Measurements from ENCODE around the gene RPL37A.

Gene RPL37A

DNA sequence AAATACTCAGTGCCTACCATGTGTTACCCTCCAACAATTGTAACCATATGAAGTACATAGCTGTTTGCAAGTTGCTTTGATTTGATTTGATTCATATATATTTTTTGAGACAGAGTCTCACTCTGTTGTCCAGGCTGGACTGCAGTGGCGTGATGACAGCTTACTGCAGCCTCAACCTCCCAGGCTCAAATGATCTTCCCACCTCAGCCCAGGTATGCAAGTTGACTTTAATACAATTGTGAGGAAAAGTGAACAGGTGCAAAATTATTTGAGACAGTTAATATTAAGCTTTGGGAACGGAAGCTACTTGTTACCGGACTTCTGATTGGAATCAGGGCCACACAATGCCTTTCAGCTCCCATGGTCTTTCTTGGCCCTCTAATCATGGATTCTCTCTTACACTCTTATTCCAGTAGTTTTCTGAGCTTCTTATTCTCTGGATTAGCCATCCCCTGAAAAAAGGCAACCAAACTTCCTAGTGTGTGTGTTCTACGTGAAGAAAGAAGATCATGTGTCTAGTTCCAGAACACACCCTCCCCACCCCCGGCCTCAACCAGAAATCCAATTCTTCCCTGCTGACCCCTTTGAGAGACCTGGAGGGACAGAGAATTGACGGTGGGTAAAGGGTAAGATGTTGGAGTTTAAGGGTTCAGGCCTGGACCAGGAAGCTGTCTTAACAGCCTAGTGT, 1.1 kb upstream of the RPL37A start:
- H2BK5ac ChIP-seq (ENCODE audit: low read length), result no peak overlapping the region
- peak overlapping the region; percentile 87 for H3K56ac ChIP-seq (ENCODE audit: low read length)
- no peak overlapping the region for H4K8ac ChIP-seq (ENCODE audit: low read depth, low read length)
- H3K4me1 ChIP-seq (ENCODE audit: control insufficient read depth, low read depth, low read length), result no peaks in the 10 kb centered on the region
- H2BK120ac ChIP-seq (ENCODE audit: low read depth, low read length), result no peak overlapping the region
- H2AK5ac ChIP-seq (ENCODE audit: low read length), result no peak overlapping the region
- peak overlapping the region; percentile 72 for H3K4me3 ChIP-seq (ENCODE audit: low read length)
- H3K79me1 ChIP-seq (ENCODE audit: low read length), result peaks cover 5% of the 10 kb centered on the region
- H2BK15ac ChIP-seq (replicated peaks; ENCODE audit: low read depth), result no peak overlapping the region
- no peaks in the 10 kb centered on the region for H3K27me3 ChIP-seq (ENCODE audit: insufficient read depth, low read length, poor library complexity)
- peaks cover 6% of the 10 kb centered on the region for H3K36me3 ChIP-seq (ENCODE audit: control insufficient read depth, insufficient read depth, low read length)
- H3K4me2 ChIP-seq (ENCODE audit: low read length), result peak overlapping the region; percentile 54
- no CpG with 5 or more reads among the region's 6 CpGs for WGBS (ENCODE audit: extremely low coverage, insufficient coverage, low lambda C conversion rate)
- no peak overlapping the region for H3K4ac ChIP-seq (ENCODE audit: low read depth, low read length)
- DNase-seq, result no peak
- H3K27ac ChIP-seq (ENCODE audit: low read depth, low read length), result no peak overlapping the region
- H4K5ac ChIP-seq (ENCODE audit: low read length), result peak overlapping the region; percentile 82
- no peak overlapping the region for H3K23ac ChIP-seq (ENCODE audit: low read length)
- H3K9ac ChIP-seq (ENCODE audit: low read length), result peak overlapping the region; percentile 79
- peaks cover 28% of the 10 kb centered on the region for H3K79me2 ChIP-seq (ENCODE audit: control insufficient read depth, insufficient read depth, low read length)
- no peak overlapping the region for H3K18ac ChIP-seq (ENCODE audit: low read length)

DNA sequence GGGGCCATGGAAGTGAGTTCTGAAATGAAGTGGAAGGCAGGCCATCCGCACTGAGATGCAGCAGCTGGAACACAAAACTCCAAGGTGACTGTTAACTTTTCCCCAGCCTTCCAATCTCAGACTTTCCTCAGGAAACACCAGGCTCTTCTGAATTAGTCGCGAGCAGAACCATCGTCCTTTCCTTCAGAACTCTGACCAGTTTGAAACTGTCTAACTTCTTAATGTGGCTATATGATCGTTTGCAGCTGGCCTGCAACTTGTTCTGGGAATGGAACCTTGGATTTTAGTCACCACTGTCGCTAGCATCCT, 620 bp upstream of the RPL37A start:
- no CpG with 5 or more reads among the region's 6 CpGs for WGBS (ENCODE audit: extremely low coverage, insufficient coverage, low lambda C conversion rate)
- H3K23ac ChIP-seq (ENCODE audit: low read length), result no peak overlapping the region
- H3K4me2 ChIP-seq (ENCODE audit: low read length), result peak overlapping the region; percentile 54
- H3K4me3 ChIP-seq (ENCODE audit: low read length), result peak overlapping the region; percentile 72
- peak overlapping the region; percentile 79 for H2AK5ac ChIP-seq (ENCODE audit: low read length)
- H2BK120ac ChIP-seq (ENCODE audit: low read depth, low read length), result no peak overlapping the region
- H4K8ac ChIP-seq (ENCODE audit: low read depth, low read length), result peak overlapping the region; percentile 78
- H3K27me3 ChIP-seq (ENCODE audit: insufficient read depth, low read length, poor library complexity), result no peaks in the 10 kb centered on the region
- H3K36me3 ChIP-seq (ENCODE audit: control insufficient read depth, insufficient read depth, low read length), result peaks cover 11% of the 10 kb centered on the region
- peak overlapping the region; percentile 66 for H3K4ac ChIP-seq (ENCODE audit: low read depth, low read length)
- peak overlapping the region; percentile 22 for H2BK5ac ChIP-seq (ENCODE audit: low read length)
- no peak for DNase-seq
- peak overlapping the region; percentile 82 for H4K5ac ChIP-seq (ENCODE audit: low read length)
- H3K9ac ChIP-seq (ENCODE audit: low read length), result peak overlapping the region; percentile 79
- no peak overlapping the region for H3K18ac ChIP-seq (ENCODE audit: low read length)
- H3K79me2 ChIP-seq (ENCODE audit: control insufficient read depth, insufficient read depth, low read length), result peaks cover 31% of the 10 kb centered on the region
- peak overlapping the region; percentile 87 for H3K56ac ChIP-seq (ENCODE audit: low read length)
- no peaks in the 10 kb centered on the region for H3K4me1 ChIP-seq (ENCODE audit: control insufficient read depth, low read depth, low read length)
- H3K79me1 ChIP-seq (ENCODE audit: low read length), result peaks cover 9% of the 10 kb centered on the region
- no peak overlapping the region for H2BK15ac ChIP-seq (replicated peaks; ENCODE audit: low read depth)
- H3K27ac ChIP-seq (ENCODE audit: low read depth, low read length), result no peak overlapping the region

DNA sequence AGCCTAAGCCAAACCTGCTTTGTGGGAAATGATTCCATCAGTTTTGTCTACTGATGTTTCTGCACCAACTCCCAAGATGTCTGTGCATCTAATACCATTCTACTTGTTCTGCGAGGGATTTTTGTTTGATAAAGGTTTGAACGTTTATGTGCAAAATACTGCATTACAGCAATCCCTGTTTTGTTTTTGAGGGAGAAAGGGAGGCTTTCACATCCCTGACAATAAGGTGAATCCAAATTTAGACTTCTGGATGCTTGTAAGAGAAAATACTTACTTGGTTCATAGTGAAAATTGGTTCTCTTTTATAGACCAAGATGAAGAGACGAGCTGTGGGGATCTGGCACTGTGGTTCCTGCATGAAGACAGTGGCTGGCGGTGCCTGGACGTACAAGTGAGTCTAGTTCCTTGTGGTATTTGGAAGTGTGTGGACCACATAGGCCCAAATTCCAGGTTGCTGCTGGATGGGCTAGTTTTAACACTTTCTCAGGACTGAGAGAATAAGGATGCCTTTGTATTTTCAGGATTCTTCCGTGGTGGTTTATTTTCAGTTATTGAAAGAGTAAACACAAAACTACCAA, 1.1 kb downstream of the RPL37A start:
- no peak for DNase-seq
- Histone ChIP-seq H3K79me2 (ENCODE audit: control insufficient read depth, insufficient read depth, low read length) (peaks cover 32% of the 10 kb centered on the region), H3K23ac (ENCODE audit: low read length) (no peak overlapping the region), H3K36me3 (ENCODE audit: control insufficient read depth, insufficient read depth, low read length) (peaks cover 19% of the 10 kb centered on the region), H3K4me2 (ENCODE audit: low read length) (peak overlapping the region; percentile 65), H3K4me3 (ENCODE audit: low read length) (peak overlapping the region; percentile 94), H3K4me1 (ENCODE audit: control insufficient read depth, low read depth, low read length) (no peaks in the 10 kb centered on the region), H3K79me1 (ENCODE audit: low read length) (peaks cover 19% of the 10 kb centered on the region), H4K5ac (ENCODE audit: low read length) (no peak overlapping the region), H2BK15ac (replicated peaks; ENCODE audit: low read depth) (no peak overlapping the region), H3K56ac (ENCODE audit: low read length) (peak overlapping the region; percentile 99), H3K27me3 (ENCODE audit: insufficient read depth, low read length, poor library complexity) (no peaks in the 10 kb centered on the region), H2BK120ac (ENCODE audit: low read depth, low read length) (no peak overlapping the region), H3K4ac (ENCODE audit: low read depth, low read length) (no peak overlapping the region), H2BK5ac (ENCODE audit: low read length) (no peak overlapping the region), H3K9ac (ENCODE audit: low read length) (peak overlapping the region; percentile 93), H3K27ac (ENCODE audit: low read depth, low read length) (no peak overlapping the region), H2AK5ac (ENCODE audit: low read length) (no peak overlapping the region), H4K8ac (ENCODE audit: low read depth, low read length) (no peak overlapping the region), H3K18ac (ENCODE audit: low read length) (no peak overlapping the region)
- WGBS (ENCODE audit: extremely low coverage, insufficient coverage, low lambda C conversion rate), result no CpG with 5 or more reads among the region's 6 CpGs

DNA sequence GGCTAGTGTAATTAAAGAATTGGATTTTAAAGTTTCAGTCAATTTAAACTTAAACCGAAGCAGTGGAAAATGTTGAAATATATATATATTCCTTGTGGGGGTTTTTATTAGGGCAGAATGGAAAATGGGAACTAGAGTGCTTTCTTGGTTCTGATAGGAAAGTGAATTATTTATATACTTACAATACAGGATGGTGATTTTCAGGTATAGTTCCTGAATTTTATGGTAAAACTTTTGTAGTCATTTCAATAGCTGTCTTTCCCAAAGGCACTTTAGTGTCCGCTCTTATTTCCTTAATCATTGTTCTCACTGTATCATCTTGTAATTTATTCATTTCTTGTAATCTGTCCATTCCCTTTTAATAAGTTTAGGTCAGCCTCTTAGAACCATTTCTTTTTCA, 1.9 kb downstream of the RPL37A start:
- H3K4ac ChIP-seq (ENCODE audit: low read depth, low read length), result no peak overlapping the region
- H3K4me2 ChIP-seq (ENCODE audit: low read length), result peak overlapping the region; percentile 65
- H3K4me1 ChIP-seq (ENCODE audit: control insufficient read depth, low read depth, low read length), result no peaks in the 10 kb centered on the region
- no peak overlapping the region for H4K5ac ChIP-seq (ENCODE audit: low read length)
- no peak overlapping the region for H4K8ac ChIP-seq (ENCODE audit: low read depth, low read length)
- H2AK5ac ChIP-seq (ENCODE audit: low read length), result no peak overlapping the region
- no peak overlapping the region for H2BK15ac ChIP-seq (replicated peaks; ENCODE audit: low read depth)
- no peak for DNase-seq
- H3K27ac ChIP-seq (ENCODE audit: low read depth, low read length), result no peak overlapping the region
- no peak overlapping the region for H3K23ac ChIP-seq (ENCODE audit: low read length)
- H3K79me2 ChIP-seq (ENCODE audit: control insufficient read depth, insufficient read depth, low read length), result peaks cover 32% of the 10 kb centered on the region
- no peak overlapping the region for H2BK120ac ChIP-seq (ENCODE audit: low read depth, low read length)
- H3K56ac ChIP-seq (ENCODE audit: low read length), result peak overlapping the region; percentile 77
- no peak overlapping the region for H2BK5ac ChIP-seq (ENCODE audit: low read length)
- H3K4me3 ChIP-seq (ENCODE audit: low read length), result no peak overlapping the region
- peaks cover 19% of the 10 kb centered on the region for H3K36me3 ChIP-seq (ENCODE audit: control insufficient read depth, insufficient read depth, low read length)
- no peaks in the 10 kb centered on the region for H3K27me3 ChIP-seq (ENCODE audit: insufficient read depth, low read length, poor library complexity)
- peak overlapping the region; percentile 93 for H3K9ac ChIP-seq (ENCODE audit: low read length)
- peaks cover 19% of the 10 kb centered on the region for H3K79me1 ChIP-seq (ENCODE audit: low read length)
- WGBS (ENCODE audit: extremely low coverage, insufficient coverage, low lambda C conversion rate), result no CpG with 5 or more reads among the region's 2 CpGs
- H3K18ac ChIP-seq (ENCODE audit: low read length), result no peak overlapping the region

DNA sequence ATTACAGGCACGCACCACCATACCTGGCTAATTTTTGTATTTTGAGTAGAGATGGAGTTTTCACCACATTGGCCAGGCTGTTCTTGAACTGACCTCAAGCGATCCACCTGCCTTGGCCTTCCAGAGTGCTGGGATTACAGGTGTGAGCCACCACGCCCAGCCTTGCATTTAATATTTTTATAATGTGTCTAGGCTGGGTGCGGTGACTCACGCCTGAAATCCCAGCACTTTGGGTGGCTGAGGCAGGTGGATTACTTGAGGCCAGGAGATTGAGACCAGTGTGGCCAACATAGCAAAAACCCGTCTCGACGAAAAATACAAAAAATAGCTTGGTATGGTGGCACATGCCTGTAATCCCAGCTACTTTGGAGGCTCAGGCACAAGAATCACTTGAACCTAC, 3.2 kb downstream of the RPL37A start:
- Histone ChIP-seq H2BK5ac (ENCODE audit: low read length) (no peak overlapping the region), H3K36me3 (ENCODE audit: control insufficient read depth, insufficient read depth, low read length) (peaks cover 19% of the 10 kb centered on the region), H3K27me3 (ENCODE audit: insufficient read depth, low read length, poor library complexity) (no peaks in the 10 kb centered on the region), H3K18ac (ENCODE audit: low read length) (no peak overlapping the region), H3K79me1 (ENCODE audit: low read length) (peaks cover 19% of the 10 kb centered on the region), H2BK120ac (ENCODE audit: low read depth, low read length) (no peak overlapping the region), H3K23ac (ENCODE audit: low read length) (no peak overlapping the region), H3K9ac (ENCODE audit: low read length) (peak overlapping the region; percentile 50), H4K5ac (ENCODE audit: low read length) (no peak overlapping the region), H2BK15ac (replicated peaks; ENCODE audit: low read depth) (no peak overlapping the region), H3K4me1 (ENCODE audit: control insufficient read depth, low read depth, low read length) (no peaks in the 10 kb centered on the region), H3K4ac (ENCODE audit: low read depth, low read length) (no peak overlapping the region), H2AK5ac (ENCODE audit: low read length) (no peak overlapping the region), H3K4me2 (ENCODE audit: low read length) (no peak overlapping the region), H3K56ac (ENCODE audit: low read length) (peak overlapping the region; percentile 30), H3K4me3 (ENCODE audit: low read length) (no peak overlapping the region), H4K8ac (ENCODE audit: low read depth, low read length) (no peak overlapping the region), H3K79me2 (ENCODE audit: control insufficient read depth, insufficient read depth, low read length) (peaks cover 32% of the 10 kb centered on the region), H3K27ac (ENCODE audit: low read depth, low read length) (no peak overlapping the region)
- DNase-seq, result no peak
- no CpG with 5 or more reads among the region's 8 CpGs for WGBS (ENCODE audit: extremely low coverage, insufficient coverage, low lambda C conversion rate)

Measured in mesendoderm (in vitro differentiated cells).